MG63 (cell line): ENCODE measurements around the gene AIG1. TPM values are rescaled to one million over a fixed set of nuclear protein-coding genes. Genes with fewer than 3 reads are reported as not detected.

ENCODE experiments used
- DNase-seq: peaks from one replicate; pipeline ENCODE4 v3.0.0-alpha.2; 2020
- H3K27me3 ChIP-seq: fragments of 250-450 bp; sonication (Bioruptor Pico); 2 replicates; pipeline ENCODE4 v1.5.1; 2020; ENCODE audit warnings: mild to moderate bottlenecking, moderate library complexity
- H3K36me3 ChIP-seq: fragments of 250-450 bp; sonication (Bioruptor Pico); 2 replicates; pipeline ENCODE4 v1.5.1; 2020; ENCODE audit warnings: mild to moderate bottlenecking, moderate library complexity
- H3K4me3 ChIP-seq: fragments of 250-450 bp; sonication (Bioruptor Pico); 2 replicates; pipeline ENCODE4 v1.5.1; 2020; ENCODE audit warnings: mild to moderate bottlenecking, moderate library complexity
- H3K9me3 ChIP-seq: fragments of 250-450 bp; sonication (Bioruptor Pico); 2 replicates; pipeline ENCODE4 v1.5.1; 2020; ENCODE audit warnings: mild to moderate bottlenecking, moderate library complexity
- total RNA-seq: library from RNA; depleted of rRNA; stranded (reverse); fragments of >200 nt; shearing (Covaris generic); gene quantifications from 2 replicates; pipeline ENCODE4 v1.2.3, GENCODE V29; 2014; ENCODE audit warnings: low replicate concordance

The AIG1 gene
- total RNA-seq, 1 experiment from 2014 or later, result 42.5 TPM

DNA sequence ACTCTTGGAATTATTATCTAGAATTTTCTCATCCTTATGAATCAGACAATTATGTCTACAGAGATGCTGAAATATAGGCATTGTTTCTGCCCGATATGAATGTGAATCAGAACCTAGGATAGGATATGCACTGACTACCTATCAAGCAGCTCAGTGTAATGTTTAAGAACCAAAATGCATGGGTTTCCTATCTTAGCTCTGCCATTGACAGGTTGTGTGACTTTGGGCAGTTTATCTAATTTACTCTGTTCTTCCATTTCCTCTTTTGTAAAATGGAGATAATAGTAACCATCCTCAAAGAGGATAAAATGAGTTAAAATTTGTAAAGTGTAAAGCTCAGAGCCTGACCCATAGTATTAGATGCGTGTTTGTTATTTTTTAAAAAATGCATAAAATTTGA lies 10.2 kb upstream of the AIG1 start:
- DNase-seq, result no peak
- H3K36me3 ChIP-seq, result no peaks in the 10 kb centered on the region
- no peaks in the 10 kb centered on the region for H3K9me3 ChIP-seq
- H3K27me3 ChIP-seq, result no peaks in the 10 kb centered on the region
- H3K4me3 ChIP-seq, result no peak overlapping the region

GRCh38 chr6:143052282-143052681 lies 8.4 kb upstream of the AIG1 start:
- Histone ChIP-seq H3K9me3 (no peaks in the 10 kb centered on the region), H3K36me3 (no peaks in the 10 kb centered on the region)
- DNase-seq, result no peak

DNA sequence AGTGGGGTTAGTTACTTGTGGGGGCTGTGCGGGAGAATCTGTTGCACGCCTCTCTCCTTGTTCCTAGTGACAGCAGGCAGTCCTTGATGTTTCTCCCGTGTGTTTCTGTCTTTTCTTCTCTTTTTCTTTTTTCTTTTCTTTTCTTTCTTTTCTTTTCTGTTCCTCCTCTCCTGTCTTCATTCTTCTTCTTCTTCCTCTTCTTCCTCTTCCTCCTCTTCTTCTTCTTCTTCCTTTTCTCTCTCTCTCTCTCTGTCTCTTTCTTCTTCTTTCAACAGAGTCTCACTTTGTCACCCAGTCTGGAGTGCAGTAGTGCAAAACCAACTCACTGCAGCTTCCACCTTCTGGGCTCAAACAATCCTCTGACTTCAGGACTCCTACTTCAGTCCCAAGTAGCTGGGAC lies 6.8 kb upstream of the AIG1 start:
- H3K27me3 ChIP-seq, result no peaks in the 10 kb centered on the region
- no peak overlapping the region for H3K4me3 ChIP-seq
- H3K36me3 ChIP-seq, result no peaks in the 10 kb centered on the region
- no peaks in the 10 kb centered on the region for H3K9me3 ChIP-seq
- DNase-seq, result no peak

More at GRCh38 chr6:143052282-143052681, 8.4 kb upstream of the AIG1 start:
- no peak overlapping the region for H3K4me3 ChIP-seq
- H3K27me3 ChIP-seq, result no peaks in the 10 kb centered on the region

DNA sequence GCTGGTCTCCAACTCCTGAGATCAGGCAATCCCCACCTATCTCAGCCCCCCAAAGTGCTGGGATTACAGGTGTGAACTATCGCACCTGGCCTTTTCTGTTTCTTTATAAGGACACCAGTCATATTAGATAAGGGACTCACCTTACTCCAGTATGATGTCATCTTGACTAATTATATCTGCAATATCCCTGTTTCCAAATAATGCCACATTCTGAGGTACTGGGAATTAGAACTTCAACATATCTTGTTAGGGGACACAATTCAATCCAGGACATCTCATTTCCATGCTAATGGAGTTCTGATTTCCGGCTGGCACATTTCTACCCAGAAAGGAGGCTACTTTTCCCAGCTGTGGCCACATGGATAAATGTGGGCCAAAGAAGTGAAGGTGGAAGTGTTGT lies 6.4 kb upstream of the AIG1 start:
- Histone ChIP-seq H3K27me3 (no peaks in the 10 kb centered on the region), H3K36me3 (no peaks in the 10 kb centered on the region), H3K4me3 (no peak overlapping the region), H3K9me3 (no peaks in the 10 kb centered on the region)
- no peak for DNase-seq

GRCh38 chr6:143055213-143055612 lies 5.5 kb upstream of the AIG1 start:
- Histone ChIP-seq H3K27me3 (no peaks in the 10 kb centered on the region), H3K9me3 (no peaks in the 10 kb centered on the region), H3K36me3 (no peaks in the 10 kb centered on the region), H3K4me3 (no peak overlapping the region)
- DNase-seq, result no peak

GRCh38 chr6:143055891-143056290 lies 4.8 kb upstream of the AIG1 start:
- Histone ChIP-seq H3K36me3 (no peaks in the 10 kb centered on the region), H3K27me3 (no peaks in the 10 kb centered on the region), H3K9me3 (no peaks in the 10 kb centered on the region), H3K4me3 (no peak overlapping the region)
- DNase-seq, result no peak

- Histone ChIP-seq H3K36me3 (no peaks in the 10 kb centered on the region; the same call in 1 of the 2 replicates), H3K27me3 (no peaks in the 10 kb centered on the region), H3K9me3 (no peaks in the 10 kb centered on the region), H3K4me3 (peak overlapping the region; percentile 79)
- no peak for DNase-seq
Measured at GRCh38 chr6:143058987-143059386, 1.7 kb upstream of the AIG1 start.

- Histone ChIP-seq H3K36me3 (no peaks in the 10 kb centered on the region; the same call in 1 of the 2 replicates), H3K27me3 (no peaks in the 10 kb centered on the region), H3K4me3 (peak overlapping the region; percentile 79), H3K9me3 (peaks cover 2% of the 10 kb centered on the region; the same call in 1 of the 2 replicates)
- peak; percentile 42 for DNase-seq
Measured at GRCh38 chr6:143059663-143060353, 881 bp upstream of the AIG1 start.

DNA sequence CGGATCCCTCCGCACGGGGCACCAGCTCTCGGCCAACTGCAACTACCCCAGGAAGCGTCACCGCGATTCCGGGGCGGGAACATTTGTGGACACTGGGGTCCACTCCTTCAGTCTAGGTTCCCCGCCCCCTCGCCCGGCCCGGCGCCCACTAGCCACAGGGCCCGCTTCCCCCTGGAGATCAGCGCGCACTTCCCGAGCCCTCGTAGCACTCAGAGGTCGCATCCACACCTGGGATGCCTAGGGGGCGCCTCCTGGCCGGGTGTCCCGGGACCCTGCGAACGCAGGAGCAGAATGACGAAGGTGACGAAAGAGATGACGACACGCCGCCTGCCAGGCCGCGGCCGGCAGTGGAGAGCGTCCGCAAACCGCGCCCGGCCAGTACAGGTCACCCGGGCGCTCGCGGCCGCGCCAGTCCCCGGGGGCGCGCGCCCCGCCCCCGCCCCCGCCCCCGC lies 309 bp upstream of the AIG1 start:
- Histone ChIP-seq H3K36me3 (no peaks in the 10 kb centered on the region; the same call in 1 of the 2 replicates), H3K27me3 (no peaks in the 10 kb centered on the region), H3K4me3 (peak overlapping the region; percentile 79), H3K9me3 (peaks cover 2% of the 10 kb centered on the region; the same call in 1 of the 2 replicates)
- DNase-seq, result peak; percentile 85

DNA sequence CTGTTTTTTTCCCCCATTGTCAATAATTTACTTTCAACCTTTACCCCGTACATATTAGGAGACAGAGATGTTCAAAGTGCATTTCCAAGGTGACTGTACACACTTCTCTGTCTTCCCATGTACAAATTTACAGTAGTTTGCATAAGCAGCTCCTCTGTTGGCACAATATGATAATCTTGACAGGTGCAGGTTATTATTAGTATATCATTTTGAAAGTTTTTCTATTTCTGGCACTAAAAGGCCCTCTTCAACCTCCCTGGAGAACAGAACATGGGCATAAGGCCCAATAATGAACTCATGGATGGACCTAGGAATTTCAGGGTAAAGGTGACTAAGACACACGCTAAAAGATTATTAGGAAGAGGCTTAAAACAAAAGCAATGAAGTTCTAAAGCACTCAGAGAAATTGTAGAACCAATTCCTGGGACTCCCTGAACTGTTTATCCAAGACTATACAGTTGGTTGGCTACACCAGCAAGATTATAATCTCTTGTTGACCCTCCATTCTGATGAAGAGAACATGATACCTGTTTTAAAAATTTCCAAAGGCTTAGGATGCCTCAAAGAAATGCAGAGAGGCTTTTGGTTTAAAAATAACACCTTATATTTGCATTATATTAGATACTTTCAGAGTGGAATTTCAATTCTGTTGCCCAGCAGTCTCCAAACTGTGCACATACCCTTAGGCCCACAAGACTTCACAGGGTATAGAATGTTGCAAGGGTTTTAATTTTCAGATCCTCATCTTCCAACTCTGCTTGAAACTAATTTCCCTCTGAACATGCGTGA lies 1.1 kb downstream of the AIG1 start:
- DNase-seq, result no peak
- H3K9me3 ChIP-seq, result peaks cover 2% of the 10 kb centered on the region; the same call in 1 of the 2 replicates
- no peaks in the 10 kb centered on the region; the same call in 1 of the 2 replicates for H3K36me3 ChIP-seq
- peak overlapping the region; percentile 79 for H3K4me3 ChIP-seq
- no peaks in the 10 kb centered on the region for H3K27me3 ChIP-seq

GRCh38 chr6:143062551-143062950 lies 1.9 kb downstream of the AIG1 start:
- H3K4me3 ChIP-seq, result no peak overlapping the region
- no peaks in the 10 kb centered on the region for H3K27me3 ChIP-seq
- H3K36me3 ChIP-seq, result no peaks in the 10 kb centered on the region; the same call in 1 of the 2 replicates
- H3K9me3 ChIP-seq, result peaks cover 2% of the 10 kb centered on the region; the same call in 1 of the 2 replicates
- no peak for DNase-seq

- no peak overlapping the region for H3K4me3 ChIP-seq
- peaks cover 2% of the 10 kb centered on the region; the same call in 1 of the 2 replicates for H3K9me3 ChIP-seq
- H3K27me3 ChIP-seq, result no peaks in the 10 kb centered on the region
- no peak for DNase-seq
- H3K36me3 ChIP-seq, result no peaks in the 10 kb centered on the region; the same call in 1 of the 2 replicates
Measured at GRCh38 chr6:143063631-143064030, 2.9 kb downstream of the AIG1 start.

DNA sequence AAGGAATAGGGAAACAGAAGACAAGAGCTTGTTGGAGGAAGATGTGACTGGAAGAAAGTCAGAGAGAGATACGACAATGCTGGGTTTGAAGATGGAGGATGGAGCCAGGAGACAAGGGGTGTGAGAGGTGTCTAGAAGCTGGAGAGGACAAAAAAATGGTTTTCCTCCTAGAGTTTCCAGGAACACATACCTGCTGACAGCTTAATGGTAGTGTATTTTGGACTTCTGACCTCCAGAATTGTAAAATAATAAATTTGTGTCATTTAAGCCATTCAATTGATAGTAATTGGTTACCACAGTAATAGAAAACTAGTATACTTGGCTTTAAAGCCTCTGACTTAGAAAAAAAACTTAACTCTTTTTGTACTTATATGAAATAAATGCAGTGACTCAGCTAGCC lies 3.6 kb downstream of the AIG1 start:
- no peak for DNase-seq
- Histone ChIP-seq H3K9me3 (peaks cover 2% of the 10 kb centered on the region; the same call in 1 of the 2 replicates), H3K4me3 (no peak overlapping the region), H3K27me3 (no peaks in the 10 kb centered on the region), H3K36me3 (no peaks in the 10 kb centered on the region; the same call in 1 of the 2 replicates)

DNA sequence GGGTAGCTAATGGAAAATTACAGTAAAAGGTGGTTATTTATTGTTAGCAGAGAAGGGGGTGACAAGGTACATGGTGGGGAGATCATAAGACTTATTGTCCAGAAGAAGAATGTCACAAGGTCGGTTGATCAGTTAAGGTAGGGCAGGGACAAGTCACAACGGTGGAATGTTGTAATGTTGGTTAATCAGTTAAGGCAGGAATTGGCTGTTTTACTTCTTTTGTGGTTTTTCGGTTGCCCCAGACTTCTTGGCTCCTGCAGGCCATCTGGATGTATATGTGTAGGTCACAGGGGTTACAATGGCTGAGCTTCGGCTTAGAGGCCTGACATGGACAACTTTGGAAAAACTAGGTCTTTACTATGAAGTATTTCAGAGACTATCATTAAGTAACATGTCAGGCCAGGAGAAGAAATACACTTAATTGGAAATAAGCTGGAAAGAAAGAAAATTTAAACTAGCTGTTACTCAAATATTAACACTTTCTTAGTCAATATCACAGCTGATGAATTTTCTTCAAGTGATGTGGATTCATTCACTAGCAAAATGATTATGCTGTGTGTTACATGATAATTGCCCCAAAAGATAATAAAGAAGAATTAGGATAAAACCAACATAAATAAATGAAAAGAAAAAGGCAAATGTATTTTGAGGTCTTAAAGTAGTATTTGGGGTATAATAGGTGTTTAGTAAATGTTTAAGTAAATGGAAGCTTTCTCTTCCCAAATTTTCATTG lies 4.4 kb downstream of the AIG1 start:
- no peak for DNase-seq
- H3K9me3 ChIP-seq, result peaks cover 2% of the 10 kb centered on the region; the same call in 1 of the 2 replicates
- H3K36me3 ChIP-seq, result no peaks in the 10 kb centered on the region; the same call in 1 of the 2 replicates
- no peak overlapping the region for H3K4me3 ChIP-seq
- no peaks in the 10 kb centered on the region for H3K27me3 ChIP-seq

DNA sequence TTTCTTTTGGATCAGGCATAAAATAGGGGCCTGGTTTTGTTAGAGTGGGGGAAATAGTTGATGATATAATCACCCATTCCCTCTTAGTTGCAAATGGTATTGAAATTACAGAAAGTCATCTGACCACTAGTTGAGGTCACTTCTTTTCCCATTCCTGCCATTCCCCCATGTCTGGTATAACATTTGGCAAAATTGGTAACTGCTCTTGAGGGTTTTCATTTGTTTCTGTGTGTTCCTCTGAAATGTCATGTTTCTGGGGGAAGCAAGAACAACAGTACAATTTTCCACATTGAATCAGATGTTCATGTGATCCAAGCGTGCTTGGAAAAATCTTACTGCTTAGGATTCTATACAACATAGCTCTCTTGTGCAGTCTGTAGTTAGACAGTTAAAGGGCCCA lies 7.3 kb downstream of the AIG1 start:
- Histone ChIP-seq H3K9me3 (peaks cover 2% of the 10 kb centered on the region; the same call in 1 of the 2 replicates), H3K27me3 (no peaks in the 10 kb centered on the region), H3K4me3 (no peak overlapping the region), H3K36me3 (no peaks in the 10 kb centered on the region)
- DNase-seq, result no peak

GRCh38 chr6:143074101-143074500 lies 13.4 kb downstream of the AIG1 start:
- Histone ChIP-seq H3K4me3 (no peak overlapping the region), H3K9me3 (peaks cover 8% of the 10 kb centered on the region), H3K36me3 (no peaks in the 10 kb centered on the region), H3K27me3 (no peaks in the 10 kb centered on the region)
- DNase-seq, result no peak
